ENCODE results near the gene SEM1.

GRCh38 chr7:96739609-96740008 is 30.0 kb upstream of the SEM1 start:
- TF ChIP-seq CTCF (IDR thresholded peaks at IDR 0.05) (no peak), EZH2phosphoT487 (IDR thresholded peaks at IDR 0.05) (no peak)

All from neural progenitor cell (in vitro differentiated cells).